ENCODE measurements around the gene UPK3A. TPM values are rescaled to one million over a fixed set of nuclear protein-coding genes. Genes with fewer than 3 reads are reported as not detected.

UPK3A gene
- total RNA-seq, 1 donor from 2014 or later = 1.4 TPM

- no peaks in the 10 kb centered on the region for H3K36me3 Mint-ChIP-seq (ENCODE audit: low read depth)
- ATAC-seq (ENCODE audit: low read depth) (no peak), DNase-seq (no peak)
- ChIA-PET CTCF (no interaction called here), POLR2A (interaction anchor here (0.9 to 1.9 kb wide), 10 partner anchors 10 to 32 kb away, joined by 3 to 8 read pairs (median 4); partner anchors contain the start of gene FAM118A)
- H3K4me3 Mint-ChIP-seq = peak overlapping the region; percentile 54
- peaks cover 50% of the 10 kb centered on the region for H3K4me1 Mint-ChIP-seq
- no peak for TF ChIP-seq CTCF (IDR thresholded peaks at IDR 0.05)
- H3K27me3 Mint-ChIP-seq = no peaks in the 10 kb centered on the region
- H3K27ac Mint-ChIP-seq = peak overlapping the region; percentile 61
- H3K9me3 Mint-ChIP-seq = no peaks in the 10 kb centered on the region
- intact Hi-C loops (cut with micrococcal nuclease) = no loop called here
These were observed 712 bp downstream of the UPK3A start for GRCh38 chr22:45285263-45286058.

- no peak overlapping the region for H3K4me3 Mint-ChIP-seq
- H3K27ac Mint-ChIP-seq = peak overlapping the region; percentile 93
- TF ChIP-seq CTCF (IDR thresholded peaks at IDR 0.05) = no peak
These were observed 2.3 kb downstream of the UPK3A start for GRCh38 chr22:45286854-45287551.

GRCh38 chr22:45290410-45290936 lies 5.7 kb downstream of the UPK3A start:
- Mint-ChIP-seq H3K36me3 (ENCODE audit: low read depth) (no peaks in the 10 kb centered on the region), H3K4me3 (no peak overlapping the region), H3K27me3 (no peaks in the 10 kb centered on the region), H3K4me1 (peaks cover 43% of the 10 kb centered on the region), H3K9me3 (no peaks in the 10 kb centered on the region), H3K27ac (no peak overlapping the region)
- no peak for TF ChIP-seq CTCF (IDR thresholded peaks at IDR 0.05)
- DNase-seq (no peak), ATAC-seq (ENCODE audit: low read depth) (no peak)
- ChIA-PET POLR2A (interaction anchor here (0.7 to 1.2 kb wide), 3 partner anchors 18 to 22 kb away, joined by 3 to 5 read pairs (median 3); partner anchors contain the start of gene FAM118A), CTCF (no interaction called here)
- intact Hi-C loops (cut with micrococcal nuclease) = no loop called here

More at GRCh38 chr22:45286854-45287551, 2.3 kb downstream of the UPK3A start:
- Mint-ChIP-seq H3K36me3 (ENCODE audit: low read depth) (no peaks in the 10 kb centered on the region), H3K4me1 (peaks cover 50% of the 10 kb centered on the region), H3K27me3 (no peaks in the 10 kb centered on the region), H3K9me3 (no peaks in the 10 kb centered on the region)
- CTCF ChIA-PET = interaction anchor here (0.8 to 1.3 kb wide), 2 partner anchors 15 to 20 kb away, joined by 3 to 4 read pairs; no protein-coding TSS in a partner anchor
- POLR2A ChIA-PET = interaction anchor here (1.4 to 2.5 kb wide), 6 partner anchors 10 to 30 kb away, joined by 6 to 20 read pairs (median 9); partner anchors contain the start of gene FAM118A
- ATAC-seq (ENCODE audit: low read depth) (no peak), DNase-seq (no peak)
- intact Hi-C loops (cut with micrococcal nuclease) = no loop called here

GRCh38 chr22:45291061-45291930 lies 6.5 kb downstream of the UPK3A start:
- H3K36me3 Mint-ChIP-seq (ENCODE audit: low read depth) = no peaks in the 10 kb centered on the region
- no peak for ATAC-seq (ENCODE audit: low read depth)
- H3K27ac Mint-ChIP-seq = no peak overlapping the region
- H3K4me3 Mint-ChIP-seq = no peak overlapping the region
- no peak for DNase-seq
- CTCF ChIA-PET = no interaction called here
- H3K27me3 Mint-ChIP-seq = no peaks in the 10 kb centered on the region
- POLR2A ChIA-PET = interaction anchor here (0.7 to 1.2 kb wide), 2 partner anchors 17 to 21 kb away, joined by 3 to 5 read pairs; no protein-coding TSS in a partner anchor
- no peak for TF ChIP-seq CTCF (IDR thresholded peaks at IDR 0.05)
- intact Hi-C loops (cut with micrococcal nuclease) = no loop called here
- H3K4me1 Mint-ChIP-seq = peaks cover 43% of the 10 kb centered on the region
- no peaks in the 10 kb centered on the region for H3K9me3 Mint-ChIP-seq
